ENCODE results near the gene OR5I1. TPM values are rescaled to one million over a fixed set of nuclear protein-coding genes. Genes with fewer than 3 reads are reported as not detected.

OR5I1 gene
- total RNA-seq, result not detected

- Histone ChIP-seq H3K4me3 (no peak within 1 kb of the TSS), H3K4me1 (no peaks in the 10 kb centered on the region), H3K27me3 (no peaks in the 10 kb centered on the region), H3K27ac (no peak within 1 kb of the TSS), H3K9me3 (no peaks in the 10 kb centered on the region), H3K36me3 (no peaks in the 10 kb centered on the region)
- ATAC-seq (ENCODE audit: low FRiP score in 2 of 2) (no peak), DNase-seq (no peak)
- TF ChIP-seq POLR2A (IDR thresholded peaks at IDR 0.05) (no peak), POLR2AphosphoS5 (IDR thresholded peaks at IDR 0.05) (no peak), CTCF (IDR thresholded peaks at IDR 0.05) (no peak), EP300 (IDR thresholded peaks at IDR 0.05) (no peak)
- WGBS, 2 donors, result 58 to 73% methylated on average over 2 of the region's 2 CpGs
These were observed at the start of gene OR5I1 for GRCh38 chr11:55936300-55936699. Gene OR5I1, minus strand, starts transcription at chr11:55936400. Its CDS starts 0 bp downstream, at chr11:55936400.

DNA sequence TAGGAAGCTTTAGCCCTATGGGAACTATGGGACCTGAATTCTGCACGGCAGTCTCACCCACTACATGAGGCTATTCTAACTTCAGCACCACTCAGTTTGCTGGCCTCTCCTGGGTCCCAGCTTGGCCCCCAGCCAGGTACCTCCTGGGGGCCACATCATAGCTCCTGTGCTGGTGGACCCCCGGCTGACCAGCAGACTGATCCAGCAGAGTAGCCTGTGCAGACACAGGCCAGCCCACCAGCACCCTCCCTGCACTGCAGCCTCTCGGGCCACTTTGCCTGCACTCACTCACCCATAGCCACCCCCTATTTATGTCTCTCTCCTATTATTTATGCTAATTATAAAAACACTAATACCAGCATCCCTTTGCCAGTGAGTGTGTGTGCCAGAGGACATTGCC is 34.7 kb upstream of the OR5I1 start:
- no peak for TF ChIP-seq POLR2AphosphoS5 (IDR thresholded peaks at IDR 0.05)
- no peak for TF ChIP-seq POLR2A (IDR thresholded peaks at IDR 0.05)
- no peak for TF ChIP-seq CTCF (IDR thresholded peaks at IDR 0.05)
- TF ChIP-seq EP300 (IDR thresholded peaks at IDR 0.05), result no peak
- Histone ChIP-seq H3K4me1 (no peaks in the 10 kb centered on the region), H3K27ac (no peak overlapping the region), H3K36me3 (no peaks in the 10 kb centered on the region), H3K4me3 (no peak overlapping the region), H3K9me3 (peaks cover 0 to 4% (median 0%) of the 10 kb centered on the region in 4 donors), H3K27me3 (no peaks in the 10 kb centered on the region)
- peak in 1 of 2 donors; percentile 30 for DNase-seq
- peak in 1 of 2 donors; percentile 30 for ATAC-seq (ENCODE audit: low FRiP score in 2 of 2)
- 93 to 97% methylated on average over 3 of the region's 3 CpGs for WGBS, 2 donors

GRCh38 chr11:55969845-55970244 is 33.6 kb upstream of the OR5I1 start, which contains the start of gene OR10AG1:
Gene OR10AG1, minus strand, starts transcription at chr11:55969945. Its CDS starts 38 bp downstream, at chr11:55969907.
- H3K27ac ChIP-seq, result no peak within 1 kb of the TSS
- no peaks in the 10 kb centered on the region for H3K27me3 ChIP-seq
- H3K4me1 ChIP-seq, result no peaks in the 10 kb centered on the region
- TF ChIP-seq POLR2A (IDR thresholded peaks at IDR 0.05), result no peak
- TF ChIP-seq POLR2AphosphoS5 (IDR thresholded peaks at IDR 0.05), result no peak
- TF ChIP-seq CTCF (IDR thresholded peaks at IDR 0.05), result no peak
- no peak for TF ChIP-seq EP300 (IDR thresholded peaks at IDR 0.05)
- H3K9me3 ChIP-seq, result peaks cover 0 to 4% (median 0%) of the 10 kb centered on the region in 4 donors
- DNase-seq, result no peak
- WGBS, 2 donors, result 83 to 87% methylated on average over 2 of the region's 2 CpGs
- ATAC-seq (ENCODE audit: low FRiP score in 2 of 2), result no peak
- no peaks in the 10 kb centered on the region for H3K36me3 ChIP-seq
- H3K4me3 ChIP-seq, result no peak within 1 kb of the TSS

DNA sequence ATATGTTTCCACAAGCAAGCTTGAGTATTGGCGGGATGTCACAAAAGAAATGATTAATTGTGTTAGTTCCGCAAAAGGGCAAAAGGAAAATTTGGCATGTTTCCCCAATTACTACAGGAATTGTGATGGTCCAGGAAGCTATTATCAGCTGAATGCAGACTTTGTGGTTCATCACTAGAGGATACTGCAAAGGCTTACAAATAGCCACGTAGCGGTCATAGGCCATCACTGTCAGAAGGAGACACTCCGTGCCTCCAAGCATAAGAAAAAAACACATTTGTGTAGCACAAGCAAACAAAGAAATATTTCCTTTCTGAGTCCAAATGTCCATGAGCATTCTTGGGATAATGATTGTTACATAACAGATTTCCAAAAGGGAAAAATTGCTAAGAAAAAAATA is 31.7 kb upstream of the OR5I1 start:
- no peaks in the 10 kb centered on the region for H3K27me3 ChIP-seq
- DNase-seq, result no peak
- no peak for TF ChIP-seq EP300 (IDR thresholded peaks at IDR 0.05)
- no peak for TF ChIP-seq CTCF (IDR thresholded peaks at IDR 0.05)
- no peak for TF ChIP-seq POLR2AphosphoS5 (IDR thresholded peaks at IDR 0.05)
- no peak overlapping the region for H3K4me3 ChIP-seq
- 80 to 86% methylated on average over 5 of the region's 5 CpGs for WGBS, 2 donors
- no peaks in the 10 kb centered on the region for H3K4me1 ChIP-seq
- ATAC-seq (ENCODE audit: low FRiP score in 2 of 2), result no peak
- peaks cover 0 to 4% (median 0%) of the 10 kb centered on the region in 4 donors for H3K9me3 ChIP-seq
- no peaks in the 10 kb centered on the region for H3K36me3 ChIP-seq
- H3K27ac ChIP-seq, result no peak overlapping the region

DNA sequence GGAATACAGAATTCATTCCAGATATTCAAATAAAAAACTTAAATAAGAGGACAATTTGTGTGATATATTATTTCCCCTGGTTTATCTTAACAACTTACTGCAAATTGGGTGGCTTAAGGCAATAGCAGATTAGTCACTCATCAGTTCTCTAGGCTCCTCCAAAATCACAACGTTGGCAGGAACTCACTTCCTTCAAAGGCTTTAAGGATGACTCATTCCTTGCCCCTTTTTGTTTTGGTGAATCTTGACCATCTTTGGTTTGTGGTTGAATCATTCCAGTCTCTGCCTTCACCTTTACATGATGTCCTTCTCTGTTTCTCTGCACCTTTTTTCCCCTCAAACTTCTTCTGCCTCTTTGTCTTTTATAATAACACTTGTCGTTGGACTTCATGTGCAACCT is 30.2 kb upstream of the OR5I1 start:
- no peaks in the 10 kb centered on the region for H3K4me1 ChIP-seq
- TF ChIP-seq POLR2AphosphoS5 (IDR thresholded peaks at IDR 0.05) (no peak), CTCF (IDR thresholded peaks at IDR 0.05) (no peak), EP300 (IDR thresholded peaks at IDR 0.05) (no peak), POLR2A (IDR thresholded peaks at IDR 0.05) (no peak)
- no peak overlapping the region for H3K27ac ChIP-seq
- DNase-seq, result no peak
- no peak overlapping the region for H3K4me3 ChIP-seq
- H3K9me3 ChIP-seq, result peaks cover 0 to 4% (median 0%) of the 10 kb centered on the region in 4 donors
- H3K27me3 ChIP-seq, result no peaks in the 10 kb centered on the region
- WGBS, 2 donors, result 52 to 80% methylated on average over 2 of the region's 2 CpGs
- no peaks in the 10 kb centered on the region for H3K36me3 ChIP-seq
- ATAC-seq (ENCODE audit: low FRiP score in 2 of 2), result no peak

Measured in upper lobe of left lung (tissue), 6 donors.